GM18519 (cell line): ENCODE measurements around the gene LTC4S.
"Not testable (repeated sequence)": the region's sequence is repeated elsewhere in the genome, so short reads cannot be mapped to it uniquely, and the experiment has no call there.

Experiments
- ATAC-seq: cut with Tn5 transposase; IDR thresholded peaks from one replicate; pipeline ENCODE4 v1.9.1; 2021; ENCODE audit warnings: mild to moderate bottlenecking, moderate library complexity; ENCODE audit not compliant: unreplicated experiment, low FRiP score

LTC4S gene

DNA sequence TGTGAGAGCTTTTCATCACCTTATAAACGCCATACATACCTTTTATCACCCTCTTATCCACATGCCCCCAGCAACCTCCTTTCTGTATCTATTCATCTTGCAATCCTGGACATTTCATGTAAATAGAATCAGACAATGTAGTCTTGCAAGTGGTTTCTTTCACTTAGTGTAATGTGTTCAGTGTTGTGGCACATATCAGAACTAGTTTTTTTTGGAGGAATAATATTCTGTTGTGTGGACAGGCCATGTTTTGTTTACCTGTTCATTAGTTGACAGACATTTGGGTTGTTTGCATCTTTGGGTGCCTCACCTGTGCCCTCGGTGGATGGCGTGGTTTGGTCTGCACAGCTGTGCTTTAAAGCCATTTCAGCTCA lies 28.3 kb downstream of the LTC4S start:
- no peak for ATAC-seq

DNA sequence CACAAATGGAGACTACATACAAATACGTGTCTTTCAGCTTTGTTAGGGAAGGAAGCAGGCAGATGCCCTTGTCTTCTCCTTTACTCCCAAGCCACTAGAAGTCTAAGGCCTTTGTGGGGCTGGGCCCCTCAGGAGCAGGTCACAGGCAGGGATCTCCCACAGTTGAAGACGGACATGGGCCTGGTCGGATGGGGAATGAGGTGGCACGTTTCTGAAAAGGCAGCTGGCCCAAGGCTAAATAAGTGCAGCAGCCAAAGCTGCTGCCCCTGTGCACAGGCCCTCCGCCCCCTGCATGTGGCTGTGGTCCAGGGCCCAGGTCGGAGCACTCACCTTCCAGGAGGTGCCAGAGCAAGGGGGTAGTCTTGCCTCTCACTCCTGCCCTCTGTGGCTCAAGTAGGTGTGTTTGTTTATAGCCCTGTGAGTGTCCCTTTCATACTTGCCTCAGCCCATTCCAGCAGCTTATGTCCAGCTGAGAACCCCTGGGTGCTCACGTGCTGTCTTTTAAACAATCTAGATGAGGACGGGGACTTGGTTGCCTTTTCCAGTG lies 28.7 kb downstream of the LTC4S start:
- ATAC-seq = no peak

DNA sequence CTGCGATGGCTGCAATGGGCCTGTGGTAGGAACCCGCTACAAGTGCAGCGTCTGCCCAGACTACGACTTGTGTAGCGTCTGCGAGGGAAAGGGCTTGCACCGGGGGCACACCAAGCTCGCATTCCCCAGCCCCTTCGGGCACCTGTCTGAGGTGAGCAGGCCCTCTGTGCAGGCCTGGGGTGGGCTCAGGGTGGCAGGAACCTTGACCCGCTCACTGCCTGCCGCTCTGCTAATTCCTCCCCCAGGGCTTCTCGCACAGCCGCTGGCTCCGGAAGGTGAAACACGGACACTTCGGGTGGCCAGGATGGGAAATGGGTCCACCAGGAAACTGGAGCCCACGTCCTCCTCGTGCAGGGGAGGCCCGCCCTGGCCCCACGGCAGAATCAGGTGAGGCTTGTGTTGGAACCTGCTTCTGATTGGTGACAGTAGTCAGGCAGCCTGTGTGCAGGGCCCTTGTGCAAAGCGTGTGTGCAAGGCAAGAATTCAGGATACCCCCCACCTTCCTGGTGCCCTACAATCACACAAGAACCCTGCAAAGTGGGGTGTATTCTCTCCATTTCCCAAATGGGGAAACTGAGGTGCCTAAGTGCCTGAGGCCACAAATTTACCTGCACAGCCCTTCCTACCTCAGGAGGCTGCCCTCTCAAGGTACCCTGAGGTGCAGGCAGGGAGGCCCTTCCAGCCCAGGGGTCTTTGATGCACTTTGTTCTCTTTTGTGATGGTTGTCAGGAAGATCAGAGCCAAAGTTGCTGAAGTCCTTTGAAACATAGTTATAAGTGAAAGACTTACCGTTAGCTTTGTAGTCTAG lies 30.4 kb downstream of the LTC4S start:
- no peak for ATAC-seq

DNA sequence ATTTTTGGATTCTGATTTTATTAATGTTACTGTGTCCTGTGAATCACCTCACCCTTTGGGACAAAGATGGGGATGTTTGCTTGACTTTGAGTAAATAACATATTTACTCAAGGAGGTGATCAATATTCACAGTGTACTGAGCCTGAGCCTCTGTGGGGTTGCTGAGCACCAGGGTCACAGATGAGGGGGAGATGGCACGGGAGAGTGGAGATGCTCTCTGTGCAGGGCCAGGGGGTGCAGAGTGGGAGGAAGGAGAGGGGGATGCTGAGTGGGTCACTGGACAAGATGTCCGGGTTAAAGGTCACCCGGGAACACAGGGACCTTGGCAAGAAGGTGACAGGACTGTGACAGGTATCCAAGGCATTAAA lies 30.9 kb downstream of the LTC4S start:
- no peak for ATAC-seq

DNA sequence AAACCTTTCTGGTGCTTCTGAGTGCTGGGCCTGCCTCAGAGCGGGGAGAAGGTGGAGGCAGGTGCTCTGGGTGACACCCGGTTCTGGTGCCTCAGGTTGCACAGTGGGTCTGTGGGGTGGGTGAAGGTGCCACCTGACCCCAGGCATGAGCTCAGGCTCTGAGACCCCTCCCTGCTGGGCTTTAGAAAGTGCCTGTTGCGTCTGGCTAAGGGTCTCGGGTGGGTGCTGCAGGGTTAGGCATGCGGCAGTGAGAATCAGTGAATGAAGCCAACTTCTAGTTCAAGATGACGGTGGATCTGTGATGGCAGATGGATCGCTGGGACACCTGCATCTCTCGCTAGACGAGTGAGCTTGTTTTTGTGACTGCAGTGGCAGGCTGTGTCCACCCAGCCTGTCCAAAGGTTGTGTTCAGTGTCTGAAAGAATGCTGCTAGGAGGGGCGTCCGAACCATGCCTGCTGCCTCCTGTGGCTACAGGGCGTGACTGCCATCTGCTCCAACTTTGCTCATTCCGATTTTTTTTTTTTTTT lies 31.9 kb downstream of the LTC4S start:
- no peak for ATAC-seq

DNA sequence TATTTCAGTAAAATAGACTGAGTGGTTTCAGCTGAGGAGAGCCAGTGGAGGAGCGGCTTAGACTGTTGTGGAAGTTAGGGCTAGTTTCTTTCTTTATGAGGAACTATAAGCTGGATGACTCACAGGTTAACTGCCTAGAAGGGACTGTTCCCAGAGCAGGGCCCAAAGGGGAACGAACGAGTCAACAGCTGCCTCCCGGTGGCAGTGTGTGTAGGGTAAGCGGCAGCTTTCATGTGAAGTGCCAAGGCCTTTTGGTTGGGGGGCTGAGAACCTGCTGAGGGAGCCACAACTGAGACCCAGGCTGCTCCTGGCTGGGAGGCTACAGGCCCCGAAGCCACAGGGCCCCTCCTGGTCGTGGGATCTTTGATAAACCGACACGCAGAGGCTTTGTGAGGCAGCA lies 33.9 kb downstream of the LTC4S start:
- ATAC-seq = no peak

DNA sequence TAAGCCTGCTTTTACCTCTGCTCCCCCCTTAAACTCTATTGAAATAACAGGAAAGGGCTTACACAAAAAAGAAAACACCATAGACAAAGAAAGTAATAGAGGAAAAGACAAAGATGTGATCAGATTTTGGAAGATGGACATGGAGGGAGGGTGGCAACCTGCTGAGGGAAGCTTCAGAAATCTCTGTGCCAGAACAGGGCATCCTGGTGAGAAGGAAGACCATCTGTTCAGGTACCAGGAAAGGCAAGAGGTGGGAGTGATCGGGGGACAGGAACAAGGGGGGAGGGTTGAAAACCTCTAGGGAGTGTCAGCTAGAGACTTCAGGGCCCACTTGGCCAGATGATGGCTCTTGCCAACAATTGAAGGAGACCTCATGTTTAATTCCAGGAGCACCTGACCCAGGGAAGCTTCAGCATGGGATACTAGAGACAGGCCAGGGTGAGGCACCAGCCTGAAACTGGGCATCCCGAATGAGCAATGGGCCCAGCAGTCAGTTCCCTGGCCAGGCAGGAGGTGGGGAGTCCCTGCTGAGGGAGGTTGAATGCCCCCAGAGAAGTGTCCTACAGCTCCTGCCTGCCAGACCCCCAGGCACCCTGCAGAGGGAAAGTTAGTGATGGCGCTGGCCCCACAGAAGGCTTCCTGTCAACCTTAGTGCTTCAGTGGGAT lies 35.1 kb downstream of the LTC4S start:
- ATAC-seq = no peak

DNA sequence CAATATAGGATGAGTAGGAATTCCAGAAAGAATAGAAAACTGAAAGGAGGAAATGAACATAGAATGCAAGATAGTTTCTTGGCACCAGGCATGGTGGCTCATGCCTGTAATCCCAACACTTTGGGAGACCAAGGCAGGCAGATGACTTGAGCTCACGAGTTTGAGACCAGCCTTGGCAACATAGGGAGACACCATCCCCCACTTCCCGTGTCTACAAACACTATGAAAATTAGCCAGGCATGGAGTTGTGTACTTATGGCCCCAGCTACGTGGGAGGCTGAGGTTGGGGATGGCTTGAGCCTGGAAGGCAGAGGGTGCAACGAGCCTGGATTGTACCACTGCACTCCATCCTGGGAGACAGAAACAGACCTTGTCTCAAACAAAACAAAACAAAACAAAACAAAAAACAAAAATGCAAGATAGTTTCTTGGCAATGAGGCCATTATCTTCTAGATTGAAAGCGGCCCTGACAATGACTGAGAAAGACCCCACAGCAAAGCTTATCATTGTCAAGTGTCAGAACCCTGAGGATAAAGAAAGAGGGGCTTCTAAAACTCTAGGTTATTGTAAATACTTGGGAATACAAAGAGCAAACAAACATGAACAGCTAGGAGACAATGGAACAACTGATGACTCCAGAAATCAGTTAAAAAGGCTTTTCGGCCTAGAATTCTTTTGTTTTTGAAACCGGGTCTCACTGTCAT lies 36.1 kb downstream of the LTC4S start:
- ATAC-seq = no peak

DNA sequence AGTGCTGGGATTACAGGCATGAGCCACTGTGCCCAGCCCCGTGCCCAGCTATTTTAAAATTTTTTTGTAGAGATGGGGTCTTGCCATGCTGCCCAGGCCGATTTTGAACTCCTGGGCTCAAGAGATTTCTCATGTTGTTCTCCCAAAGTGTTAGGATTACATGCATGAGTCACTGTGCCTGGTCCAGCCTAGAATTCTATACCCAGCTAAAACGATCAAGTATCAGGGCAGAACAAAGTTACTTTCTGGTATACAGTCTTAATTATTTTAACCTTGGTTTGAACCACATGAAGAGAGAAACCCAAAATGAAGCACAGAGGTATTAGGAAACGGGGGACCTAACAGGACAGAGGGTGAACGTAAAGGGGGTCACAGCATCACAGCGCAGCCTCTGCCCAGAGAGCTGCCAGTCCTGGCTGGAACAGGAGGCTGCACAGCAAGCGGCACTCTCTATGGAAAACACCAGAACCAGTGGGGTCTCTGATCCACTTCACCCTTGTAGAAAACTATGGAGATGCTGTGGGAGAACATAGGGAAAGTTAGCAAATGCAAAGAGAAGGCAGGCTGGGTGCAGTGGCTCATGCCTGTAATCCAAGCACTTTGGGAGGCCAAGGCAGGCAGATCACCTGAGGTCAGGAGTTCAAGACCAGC lies 37.2 kb downstream of the LTC4S start:
- no peak for ATAC-seq

DNA sequence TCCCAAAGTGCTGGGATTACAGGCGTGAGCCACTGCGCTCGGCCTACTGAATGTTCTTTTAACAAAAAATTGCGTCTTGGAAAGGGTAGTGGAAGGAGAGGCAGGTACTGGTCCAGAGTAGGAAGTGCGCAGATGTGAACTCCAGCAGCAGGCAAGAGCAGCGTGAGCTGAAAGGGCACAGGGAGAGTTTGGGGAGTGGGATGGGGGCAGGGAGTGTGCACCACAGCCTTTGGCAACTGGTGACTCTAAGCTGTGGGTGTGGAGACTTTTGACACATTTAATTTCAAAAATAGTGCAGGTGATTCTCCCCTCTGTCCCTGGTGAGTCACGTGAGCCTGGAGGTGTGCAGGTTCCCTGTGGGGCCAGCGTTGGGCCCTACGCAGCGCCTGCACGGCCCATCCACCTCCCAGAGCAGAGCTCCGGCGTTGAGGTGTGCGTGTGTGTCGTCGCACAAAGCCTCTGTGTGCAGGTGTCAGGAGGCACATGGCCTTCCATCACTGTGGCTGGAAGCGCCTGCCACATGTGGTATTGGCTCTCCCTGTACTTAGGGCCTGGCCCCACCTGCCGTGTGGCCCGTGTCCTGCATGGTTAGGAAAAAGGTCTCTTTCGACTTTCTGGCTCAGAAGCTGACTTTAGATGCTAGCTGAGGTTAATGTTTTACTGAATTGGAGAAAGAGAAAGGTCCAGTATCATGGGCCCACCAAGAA lies 38.4 kb downstream of the LTC4S start:
- no peak for ATAC-seq

DNA sequence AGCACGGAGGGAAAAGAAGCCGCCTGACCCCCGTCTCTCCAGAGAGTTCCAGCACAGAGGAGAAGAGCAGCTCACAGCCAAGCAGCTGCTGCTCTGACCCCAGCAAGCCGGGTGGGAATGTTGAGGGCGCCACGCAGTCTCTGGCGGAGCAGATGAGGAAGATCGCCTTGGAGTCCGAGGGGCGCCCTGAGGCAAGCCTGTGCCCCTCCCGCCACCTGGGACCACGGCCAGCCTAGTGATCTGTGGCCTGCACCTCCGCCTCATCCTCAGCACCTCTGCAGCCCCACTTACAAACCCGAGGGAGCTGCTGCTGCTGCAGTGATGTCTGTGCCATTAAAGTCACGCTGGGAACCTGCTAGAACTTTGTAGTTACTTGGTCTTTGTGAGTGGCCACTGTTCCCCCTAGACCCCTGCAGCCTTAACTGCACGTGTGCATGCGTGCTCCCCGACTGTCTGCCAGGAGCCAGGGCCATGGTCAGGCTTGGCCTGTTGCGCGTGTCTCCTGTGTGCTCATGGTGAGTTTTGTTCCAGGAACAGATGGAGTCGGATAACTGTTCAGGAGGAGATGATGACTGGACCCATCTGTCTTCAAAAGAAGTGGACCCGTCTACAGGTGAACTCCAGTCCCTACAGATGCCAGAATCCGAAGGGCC lies 39.4 kb downstream of the LTC4S start:
- no peak for ATAC-seq

DNA sequence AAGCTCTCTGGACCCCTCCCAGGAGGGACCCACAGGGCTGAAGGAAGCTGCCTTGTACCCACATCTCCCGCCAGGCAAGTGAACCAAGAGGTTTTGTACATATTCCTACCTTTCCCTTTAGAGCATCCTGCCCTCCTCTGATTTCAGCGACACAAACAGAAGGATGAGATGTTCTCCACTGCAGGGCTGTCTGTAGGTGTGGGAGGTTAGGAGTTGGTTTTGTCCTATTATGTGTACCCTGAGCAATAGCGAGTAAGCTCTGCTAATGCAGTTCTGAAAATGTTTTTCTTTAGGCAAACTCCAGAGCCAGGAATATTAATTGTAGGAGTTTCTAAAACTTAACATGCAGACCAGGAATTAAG lies 39.9 kb downstream of the LTC4S start:
- ATAC-seq = no peak

DNA sequence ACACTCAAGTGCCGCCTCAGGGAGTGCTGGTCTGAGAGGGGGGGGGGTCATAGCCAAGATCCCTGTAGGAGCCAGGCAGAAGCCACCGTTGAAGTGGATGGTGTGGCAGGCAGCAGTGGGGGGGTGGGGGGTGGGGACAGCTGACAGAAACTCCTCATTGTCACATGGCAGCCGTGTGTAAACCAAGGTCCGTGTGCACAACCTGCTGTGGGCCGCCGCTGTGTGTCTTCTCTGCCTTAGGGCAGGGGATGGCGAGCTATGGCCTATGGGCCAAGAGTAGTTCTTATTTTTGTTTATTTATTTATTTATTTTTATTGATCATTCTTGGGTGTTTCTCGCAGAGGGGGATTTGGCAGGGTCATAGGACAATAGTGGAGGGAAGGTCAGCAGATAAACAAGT lies 40.3 kb downstream of the LTC4S start:
- ATAC-seq = no peak

DNA sequence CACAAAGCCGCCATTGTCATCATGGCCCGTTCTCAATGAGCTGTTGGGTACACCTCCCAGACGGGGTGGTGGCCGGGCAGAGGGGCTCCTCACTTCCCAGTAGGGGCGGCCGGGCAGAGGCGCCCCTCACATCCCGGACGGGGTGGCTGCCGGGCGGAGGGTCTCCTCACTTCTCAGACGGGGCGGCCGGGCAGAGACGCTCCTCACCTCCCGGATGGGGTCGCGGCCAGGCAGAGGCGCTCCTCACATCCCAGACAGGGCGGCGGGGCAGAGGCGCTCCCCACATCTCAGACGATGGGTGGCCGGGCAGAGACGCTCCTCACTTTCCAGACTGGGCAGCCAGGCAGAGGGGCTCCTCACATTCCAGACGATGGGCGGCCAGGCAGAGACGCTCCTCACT lies 41.1 kb downstream of the LTC4S start:
- ATAC-seq = not testable (repeated sequence)

DNA sequence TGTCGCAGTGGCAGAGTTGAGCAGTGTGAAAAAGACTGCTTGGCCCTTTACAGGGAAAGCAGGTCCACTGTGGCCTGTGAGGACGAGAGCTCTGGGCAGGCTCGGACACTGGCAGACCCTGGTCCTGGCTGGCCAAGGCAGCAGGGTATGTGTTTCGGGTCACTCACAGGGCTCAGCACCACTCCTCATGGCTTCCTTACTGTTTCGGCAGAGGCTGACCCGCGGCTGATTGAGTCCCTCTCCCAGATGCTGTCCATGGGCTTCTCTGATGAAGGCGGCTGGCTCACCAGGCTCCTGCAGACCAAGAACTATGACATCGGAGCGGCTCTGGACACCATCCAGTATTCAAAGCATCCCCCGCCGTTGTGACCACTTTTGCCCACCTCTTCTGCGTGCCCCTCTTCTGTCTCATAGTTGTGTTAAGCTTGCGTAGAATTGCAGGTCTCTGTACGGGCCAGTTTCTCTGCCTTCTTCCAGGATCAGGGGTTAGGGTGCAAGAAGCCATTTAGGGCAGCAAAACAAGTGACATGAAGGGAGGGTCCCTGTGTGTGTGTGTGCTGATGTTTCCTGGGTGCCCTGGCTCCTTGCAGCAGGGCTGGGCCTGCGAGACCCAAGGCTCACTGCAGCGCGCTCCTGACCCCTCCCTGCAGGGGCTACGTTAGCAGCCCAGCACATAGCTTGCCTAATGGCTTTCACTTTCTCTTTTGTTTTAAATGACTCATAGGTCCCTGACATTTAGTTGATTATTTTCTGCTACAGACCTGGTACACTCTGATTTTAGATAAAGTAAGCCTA lies 42.6 kb downstream of the LTC4S start:
- no peak for ATAC-seq

DNA sequence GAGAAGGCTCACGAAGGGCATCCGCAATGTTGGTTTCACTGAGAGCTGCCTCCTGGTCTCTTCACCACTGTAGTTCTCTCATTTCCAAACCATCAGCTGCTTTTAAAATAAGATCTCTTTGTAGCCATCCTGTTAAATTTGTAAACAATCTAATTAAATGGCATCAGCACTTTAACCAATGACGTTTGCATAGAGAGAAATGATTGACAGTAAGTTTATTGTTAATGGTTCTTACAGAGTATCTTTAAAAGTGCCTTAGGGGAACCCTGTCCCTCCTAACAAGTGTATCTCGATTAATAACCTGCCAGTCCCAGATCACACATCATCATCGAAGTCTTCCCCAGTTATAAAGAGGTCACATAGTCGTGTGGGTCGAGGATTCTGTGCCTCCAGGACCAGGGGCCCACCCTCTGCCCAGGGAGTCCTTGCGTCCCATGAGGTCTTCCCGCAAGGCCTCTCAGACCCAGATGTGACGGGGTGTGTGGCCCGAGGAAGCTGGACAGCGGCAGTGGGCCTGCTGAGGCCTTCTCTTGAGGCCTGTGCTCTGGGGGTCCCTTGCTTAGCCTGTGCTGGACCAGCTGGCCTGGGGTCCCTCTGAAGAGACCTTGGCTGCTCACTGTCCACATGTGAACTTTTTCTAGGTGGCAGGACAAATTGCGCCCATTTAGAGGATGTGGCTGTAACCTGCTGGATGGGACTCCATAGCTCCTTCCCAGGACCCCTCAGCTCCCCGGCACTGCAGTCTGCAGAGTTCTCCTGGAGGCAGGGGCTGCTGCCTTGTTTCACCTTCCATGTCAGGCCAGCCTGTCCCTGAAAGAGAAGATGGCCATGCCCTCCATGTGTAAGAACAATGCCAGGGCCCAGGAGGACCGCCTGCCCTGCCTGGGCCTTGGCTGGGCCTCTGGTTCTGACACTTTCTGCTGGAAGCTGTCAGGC lies 43.6 kb downstream of the LTC4S start:
- no peak for ATAC-seq

DNA sequence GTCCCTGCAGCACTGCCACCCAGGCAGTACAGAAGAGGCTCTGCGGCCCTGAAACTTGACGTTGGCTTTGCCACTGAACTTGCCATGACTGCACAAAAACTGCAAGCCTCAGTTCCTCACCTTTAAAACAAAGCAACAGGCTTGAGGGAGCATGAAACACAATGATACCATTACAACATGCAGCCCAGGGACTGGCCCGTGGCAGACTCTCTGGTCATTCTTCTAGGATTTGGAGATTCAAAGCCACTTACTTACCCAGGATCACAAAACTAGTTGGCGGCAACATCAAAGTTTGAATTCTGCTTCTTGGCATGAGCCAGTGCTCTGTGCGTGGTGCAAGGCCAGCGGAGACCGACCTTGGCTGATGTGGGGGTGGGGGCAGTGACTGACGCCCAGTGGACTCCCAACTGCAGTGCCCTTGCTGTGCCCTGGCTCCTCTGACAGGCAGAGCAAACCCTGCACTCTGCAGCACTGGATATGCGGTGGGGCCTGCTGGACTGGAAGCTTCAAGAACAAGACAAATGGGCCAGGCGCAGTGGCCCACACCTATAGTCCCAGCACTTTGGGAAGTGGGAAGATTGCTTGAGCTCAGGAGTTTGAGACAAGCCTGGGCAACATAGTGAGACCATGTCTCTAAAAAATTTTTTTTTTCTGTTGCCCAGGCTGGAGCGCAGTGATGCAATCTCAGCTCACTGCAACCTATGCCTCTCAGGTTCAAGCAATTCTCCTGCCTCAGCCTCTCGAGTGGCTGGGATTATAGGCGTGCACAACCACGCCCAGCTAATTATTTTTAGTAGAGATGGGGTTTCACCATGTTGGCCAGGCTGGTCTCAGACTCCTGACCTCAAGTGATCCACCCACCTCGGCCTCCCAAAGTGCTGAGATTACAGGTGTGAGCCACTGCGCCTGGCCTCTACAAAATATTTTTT lies 45.8 kb downstream of the LTC4S start:
- ATAC-seq = no peak
